Mesenchymal stem cell (in vitro differentiated cells and primary cell): Measurements from ENCODE around the gene KATNB1.

Source experiments
- DNase-seq: peaks from one replicate; pipeline ENCODE4 v3.0.0-alpha.2; 2013
- H2AFZ ChIP-seq: one replicate; pipeline ENCODE4 v1.6.1; 2013; ENCODE audit warnings: low read depth, mild to moderate bottlenecking, control low read depth, inconsistent platforms, low read length, moderate library complexity
- H2AK5ac ChIP-seq: 2 replicates; pipeline ENCODE4 v1.6.1; 2013; ENCODE audit warnings: low read length, moderate library complexity, mild to moderate bottlenecking, inconsistent platforms; ENCODE audit not compliant: severe bottlenecking
- H2BK120ac ChIP-seq: one replicate; pipeline ENCODE4 v1.6.1; 2013; ENCODE audit warnings: low read depth, mild to moderate bottlenecking, inconsistent platforms, low read length, moderate library complexity
- H2BK12ac ChIP-seq, 2 experiments: one replicate each; pipeline ENCODE4 v1.6.1; 2013; ENCODE audit warnings: inconsistent platforms in 2 of 2, low read length in 2 of 2, mild to moderate bottlenecking in 2 of 2, moderate library complexity in 2 of 2, control low read depth in 1 of 2
- H2BK15ac ChIP-seq: one replicate; pipeline ENCODE4 v1.6.1; 2013; ENCODE audit warnings: mild to moderate bottlenecking, low read depth, inconsistent platforms; ENCODE audit not compliant: poor library complexity, severe bottlenecking
- H2BK5ac ChIP-seq: 2 replicates; pipeline ENCODE4 v1.6.1; 2013; ENCODE audit warnings: low read depth, mild to moderate bottlenecking, low read length, control low read depth, inconsistent platforms; ENCODE audit not compliant: poor library complexity, severe bottlenecking
- H3K14ac ChIP-seq, 2 experiments: one replicate each; pipeline ENCODE4 v1.6.1; 2013; ENCODE audit warnings: inconsistent platforms in 2 of 2, low read length in 2 of 2, control low read depth in 1 of 2, mild to moderate bottlenecking in 1 of 2, moderate library complexity in 1 of 2
- H3K18ac ChIP-seq, 2 experiments: one replicate each; pipeline ENCODE4 v1.6.1; 2013; ENCODE audit warnings: inconsistent platforms in 2 of 2, low read length in 2 of 2, control low read depth in 1 of 2, low read depth in 1 of 2, mild to moderate bottlenecking in 1 of 2
- H3K23ac ChIP-seq, 2 experiments: one replicate each; pipeline ENCODE4 v1.6.1; 2013; ENCODE audit warnings: inconsistent platforms in 2 of 2, low read length in 2 of 2, mild to moderate bottlenecking in 2 of 2, moderate library complexity in 2 of 2, control low read depth in 1 of 2
- H3K27ac ChIP-seq: 2 replicates; pipeline ENCODE4 v1.5.1; 2013; ENCODE audit warnings: mild to moderate bottlenecking, moderate library complexity, low read length, control low read depth, inconsistent platforms; ENCODE audit not compliant: poor library complexity, severe bottlenecking
- H3K27me3 ChIP-seq, 2 experiments: 2 replicates each; pipeline versions ENCODE4 v1.6.1 to v1.7.0; 2013; ENCODE audit warnings: low read length in 2 of 2, mild to moderate bottlenecking in 2 of 2, moderate library complexity in 2 of 2, control low read depth in 1 of 2, inconsistent platforms in 1 of 2; ENCODE audit not compliant: control insufficient read depth in 1 of 2, insufficient read depth in 1 of 2
- H3K36me3 ChIP-seq, 2 experiments: 2 replicates each; pipeline versions ENCODE4 v1.6.1 to v1.7.0; 2013; ENCODE audit warnings: low read length in 2 of 2, control low read depth in 1 of 2, inconsistent platforms in 1 of 2, low read depth in 1 of 2, mild to moderate bottlenecking in 1 of 2; ENCODE audit not compliant: insufficient read depth in 2 of 2, control insufficient read depth in 1 of 2
- H3K4ac ChIP-seq, 2 experiments: one replicate each; pipeline ENCODE4 v1.6.1; 2013; ENCODE audit warnings: inconsistent platforms in 2 of 2, low read length in 2 of 2, mild to moderate bottlenecking in 2 of 2, moderate library complexity in 2 of 2, control low read depth in 1 of 2, low read depth in 1 of 2
- H3K4me1 ChIP-seq: 2 replicates; pipeline ENCODE4 v1.6.1; 2013; ENCODE audit warnings: low read depth, low read length, control low read depth; ENCODE audit not compliant: control insufficient read depth, insufficient read depth
- H3K4me2 ChIP-seq: 2 replicates; pipeline ENCODE4 v1.6.1; 2013; ENCODE audit warnings: low read length, mild to moderate bottlenecking, inconsistent platforms; ENCODE audit not compliant: poor library complexity, severe bottlenecking
- H3K4me3 ChIP-seq, 2 experiments: 2 replicates each; pipeline versions ENCODE4 v1.5.1 to v1.7.0; 2013; ENCODE audit warnings: low read length in 2 of 2, mild to moderate bottlenecking in 2 of 2, control low read depth in 1 of 2, low read depth in 1 of 2; ENCODE audit not compliant: insufficient read depth in 1 of 2
- H3K79me1 ChIP-seq: replicated peaks from 2 replicates; pipeline ENCODE4 v1.6.1; 2013; ENCODE audit warnings: mild to moderate bottlenecking, control low read depth, low read length, inconsistent platforms; ENCODE audit not compliant: poor library complexity, severe bottlenecking
- H3K9ac ChIP-seq: 2 replicates; pipeline ENCODE4 v1.7.0; 2013; ENCODE audit warnings: mild to moderate bottlenecking, low read length, moderate library complexity
- H3K9me3 ChIP-seq: 2 replicates; pipeline ENCODE4 v1.7.0; 2013; ENCODE audit warnings: mild to moderate bottlenecking, low read length; ENCODE audit not compliant: control insufficient read depth
- H4K8ac ChIP-seq: one replicate; pipeline ENCODE4 v1.6.1; 2013; ENCODE audit warnings: inconsistent platforms, mild to moderate bottlenecking, low read length, moderate library complexity
- H4K91ac ChIP-seq: one replicate; pipeline ENCODE4 v1.6.1; 2013; ENCODE audit warnings: mild to moderate bottlenecking, low read length, inconsistent platforms
- WGBS: methylation state at CpG from one replicate; pipeline ENCODE4 v1.1.7; 2013; ENCODE audit warnings: mixed read lengths; 5-methylcytosine and 5-hydroxymethylcytosine counted together

The KATNB1 gene

DNA sequence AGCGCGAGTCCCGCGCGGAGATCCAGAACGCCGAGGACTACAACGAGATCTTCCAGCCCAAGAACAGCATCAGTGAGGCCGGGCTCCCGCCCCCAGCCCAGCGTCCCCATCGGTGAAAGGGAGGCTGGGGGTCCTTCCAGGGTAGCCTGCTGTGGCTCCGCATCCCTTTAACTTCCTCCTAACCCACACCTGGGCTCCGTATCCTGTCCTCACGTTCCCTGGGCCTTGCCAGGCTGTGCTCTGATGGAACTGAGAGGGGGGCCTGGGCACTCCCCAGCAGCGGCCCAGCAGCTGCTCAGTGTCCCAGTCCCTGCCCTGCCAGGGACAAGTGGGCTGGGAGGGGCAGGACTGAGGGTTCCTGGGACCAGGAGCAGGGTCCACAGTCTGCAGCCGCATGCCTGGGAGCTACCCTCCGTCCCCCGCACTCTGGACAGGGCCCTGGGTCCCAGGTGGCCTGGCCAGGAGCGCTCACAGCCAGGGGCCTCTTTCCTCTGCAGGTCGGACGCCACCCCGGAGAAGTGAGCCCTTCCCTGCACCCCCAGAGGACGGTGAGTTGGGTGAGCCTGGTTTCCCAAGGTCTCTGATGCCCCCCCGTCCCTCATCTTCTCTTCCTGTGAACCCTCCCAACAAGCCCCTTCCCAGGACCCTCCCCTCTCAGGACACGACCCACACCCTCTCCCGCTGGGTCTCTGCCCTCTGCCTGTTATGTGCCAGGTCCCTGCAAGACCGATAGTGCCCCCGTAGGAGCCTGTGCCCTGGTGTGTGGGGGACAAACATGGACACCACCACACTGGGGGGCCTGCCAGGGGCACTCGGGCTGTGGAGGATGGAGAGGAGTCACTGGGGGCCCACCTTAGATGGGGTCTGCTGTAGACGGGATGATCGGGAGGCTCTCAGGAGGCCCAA lies 18.1 kb downstream of the KATNB1 start:
- no peak overlapping the region for H3K23ac ChIP-seq
- no peak overlapping the region for H3K9ac ChIP-seq
- no peak overlapping the region for H3K4me3 ChIP-seq
- H3K9me3 ChIP-seq, result no peaks in the 10 kb centered on the region
- H3K14ac ChIP-seq, result no peak overlapping the region
- no peak overlapping the region for H2BK15ac ChIP-seq
- H4K8ac ChIP-seq, result no peak overlapping the region
- no peak overlapping the region for H3K4ac ChIP-seq
- no peak overlapping the region for H3K18ac ChIP-seq
- no peak overlapping the region for H2AFZ ChIP-seq
- no peak overlapping the region for H2AK5ac ChIP-seq
- H4K91ac ChIP-seq, result peak overlapping the region; percentile 24
- peaks cover 34 to 87% of the 10 kb centered on the region in 2 experiments for H3K36me3 ChIP-seq
- H3K27ac ChIP-seq, result no peak overlapping the region
- H3K4me1 ChIP-seq, result peaks cover 32% of the 10 kb centered on the region
- H2BK120ac ChIP-seq, result no peak overlapping the region
- no peak for DNase-seq
- H3K79me1 ChIP-seq, result peaks cover 2% of the 10 kb centered on the region
- H2BK12ac ChIP-seq, result no peak overlapping the region
- WGBS, result 95% methylated on average over 32 of the region's 32 CpGs
- no peak overlapping the region for H2BK5ac ChIP-seq
- no peak overlapping the region for H3K4me2 ChIP-seq
- H3K27me3 ChIP-seq, result no peaks in the 10 kb centered on the region

DNA sequence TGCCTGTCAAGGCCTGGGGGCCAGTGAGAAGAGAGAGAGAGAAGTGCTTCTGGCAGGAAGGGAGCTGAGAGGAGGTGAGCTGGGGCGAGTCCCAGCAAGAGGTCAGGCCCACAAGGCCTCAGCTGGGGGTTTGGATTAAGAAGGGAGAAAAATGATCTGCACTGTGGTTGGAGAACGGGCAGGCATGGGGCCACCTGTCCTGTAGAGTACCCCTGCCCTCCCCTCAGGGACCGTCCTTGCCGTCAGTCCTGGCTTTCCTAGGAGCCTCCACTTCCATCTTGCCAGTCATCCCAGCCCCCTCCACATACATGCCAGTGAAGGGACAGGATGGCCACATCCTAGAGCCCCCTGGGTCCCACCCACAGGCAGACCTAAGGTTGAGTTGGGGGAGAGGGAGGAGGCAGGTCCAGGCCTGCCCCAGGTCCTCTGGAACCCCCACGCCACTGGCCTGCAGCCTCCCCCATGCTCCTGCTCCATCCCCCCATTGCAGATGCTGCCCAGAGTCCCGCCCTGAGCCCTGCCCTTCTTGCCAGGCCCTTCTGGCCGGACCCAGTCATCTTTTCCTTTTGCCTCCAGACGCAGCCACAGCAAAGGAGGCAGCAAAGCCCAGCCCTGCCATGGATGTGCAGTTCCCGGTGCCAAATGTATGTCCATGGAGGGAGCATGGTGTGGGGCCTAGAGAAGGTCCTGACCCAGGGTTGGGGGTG lies 18.9 kb downstream of the KATNB1 start:
- no peaks in the 10 kb centered on the region for H3K9me3 ChIP-seq
- H3K18ac ChIP-seq, result no peak overlapping the region
- H2BK5ac ChIP-seq, result no peak overlapping the region
- H3K27ac ChIP-seq, result no peak overlapping the region
- no peak overlapping the region for H2AK5ac ChIP-seq
- WGBS, result 74% methylated on average over 6 of the region's 9 CpGs
- H2BK15ac ChIP-seq, result no peak overlapping the region
- H3K79me1 ChIP-seq, result peaks cover 2% of the 10 kb centered on the region
- no peak overlapping the region for H4K8ac ChIP-seq
- no peak overlapping the region for H2BK12ac ChIP-seq
- no peak overlapping the region for H4K91ac ChIP-seq
- H3K9ac ChIP-seq, result no peak overlapping the region
- H3K4me1 ChIP-seq, result peaks cover 40% of the 10 kb centered on the region
- no peak overlapping the region for H2BK120ac ChIP-seq
- peaks cover 42 to 91% of the 10 kb centered on the region in 2 experiments for H3K36me3 ChIP-seq
- no peak overlapping the region for H3K14ac ChIP-seq
- H3K23ac ChIP-seq, result no peak overlapping the region
- H3K4me3 ChIP-seq, result no peak overlapping the region
- no peak overlapping the region for H2AFZ ChIP-seq
- no peak for DNase-seq
- H3K27me3 ChIP-seq, result no peaks in the 10 kb centered on the region
- H3K4me2 ChIP-seq, result no peak overlapping the region
- no peak overlapping the region for H3K4ac ChIP-seq

DNA sequence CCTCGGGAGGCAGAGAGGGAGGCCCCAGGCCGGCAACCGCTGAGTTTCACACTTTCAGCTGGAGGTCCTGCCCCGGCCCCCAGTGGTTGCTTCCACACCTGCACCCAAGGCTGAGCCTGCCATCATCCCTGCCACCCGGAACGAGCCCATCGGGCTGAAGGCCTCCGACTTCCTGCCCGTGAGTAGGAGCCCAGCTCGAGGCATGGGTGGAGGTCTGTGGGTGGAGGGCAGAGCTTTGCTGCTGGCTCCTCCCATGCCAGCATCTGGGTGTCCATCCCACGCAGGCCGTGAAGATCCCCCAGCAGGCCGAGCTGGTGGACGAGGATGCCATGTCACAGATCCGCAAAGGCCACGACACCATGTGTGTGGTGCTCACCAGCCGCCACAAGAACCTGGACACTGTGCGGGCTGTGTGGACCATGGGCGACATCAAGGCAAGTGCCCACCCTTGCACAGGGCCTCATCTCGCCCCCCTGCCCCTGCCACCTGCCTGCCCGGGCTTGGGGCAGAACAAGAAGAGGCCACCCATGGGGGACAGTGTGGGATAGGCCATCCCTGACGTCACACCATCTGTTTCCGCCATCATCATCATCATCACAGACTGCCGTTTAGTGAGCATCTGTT lies 19.6 kb downstream of the KATNB1 start:
- Histone ChIP-seq H2AFZ (no peak overlapping the region), H3K79me1 (peaks cover 2% of the 10 kb centered on the region), H2BK120ac (no peak overlapping the region), H4K8ac (no peak overlapping the region), H3K18ac (no peak overlapping the region), H3K27me3 (no peaks in the 10 kb centered on the region), H4K91ac (no peak overlapping the region), H3K4me2 (no peak overlapping the region), H3K14ac (no peak overlapping the region), H3K27ac (no peak overlapping the region), H2BK15ac (no peak overlapping the region), H3K23ac (no peak overlapping the region), H3K4me1 (peaks cover 45% of the 10 kb centered on the region), H3K4ac (no peak overlapping the region), H2AK5ac (no peak overlapping the region), H3K4me3 (no peak overlapping the region), H2BK5ac (no peak overlapping the region), H3K9ac (no peak overlapping the region), H2BK12ac (no peak overlapping the region), H3K9me3 (no peaks in the 10 kb centered on the region), H3K36me3 (peaks cover 42 to 92% of the 10 kb centered on the region in 2 experiments)
- DNase-seq, result no peak
- 86% methylated on average over 24 of the region's 24 CpGs for WGBS
